Cardiac fibroblast (primary cell): Measurements from ENCODE around the gene PPARG.

Experiments
- DNase-seq, 2 donors: peaks; one replicate each; pipeline versions ENCODE4 v3.0.0 to v3.0.0-alpha.2; 2010; ENCODE audit warnings: low read depth in 2 of 2
- H3K4me3 ChIP-seq, 2 donors: replicated peaks in 1 of 2; 1 replicate in 1 of 2; 2 replicates in 1 of 2; pipeline ENCODE4 v1.5.1; 2011; ENCODE audit warnings: low read depth in 2 of 2, low read length in 2 of 2, mild to moderate bottlenecking in 2 of 2, moderate library complexity in 1 of 2
- TF ChIP-seq, protein P1 (sequence below): IDR thresholded peaks from one replicate; pipeline ENCODE4 v1.5.1; 2011; ENCODE audit warnings: low read depth, mild to moderate bottlenecking, low read length, inconsistent platforms

PPARG gene

DNA sequence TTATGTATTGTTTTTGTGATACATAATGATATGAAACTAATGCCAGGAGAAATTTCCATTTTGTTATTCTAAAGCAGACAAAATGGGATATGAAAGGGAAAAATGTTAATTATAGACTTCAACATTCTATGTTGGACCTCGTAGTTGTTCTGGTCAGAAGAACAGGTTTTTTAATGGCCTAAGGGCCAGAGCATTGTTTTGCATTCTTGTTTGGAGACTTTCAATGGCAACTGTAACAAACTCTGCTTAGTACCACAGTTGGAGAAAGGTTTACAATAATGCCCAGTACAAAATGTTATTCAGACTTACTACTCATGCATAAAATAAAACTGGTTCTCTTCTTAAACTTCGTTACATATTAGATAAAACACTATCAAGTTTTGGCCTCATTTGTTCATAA is 12.2 kb downstream of the PPARG start:
- TF ChIP-seq, protein P1, sequence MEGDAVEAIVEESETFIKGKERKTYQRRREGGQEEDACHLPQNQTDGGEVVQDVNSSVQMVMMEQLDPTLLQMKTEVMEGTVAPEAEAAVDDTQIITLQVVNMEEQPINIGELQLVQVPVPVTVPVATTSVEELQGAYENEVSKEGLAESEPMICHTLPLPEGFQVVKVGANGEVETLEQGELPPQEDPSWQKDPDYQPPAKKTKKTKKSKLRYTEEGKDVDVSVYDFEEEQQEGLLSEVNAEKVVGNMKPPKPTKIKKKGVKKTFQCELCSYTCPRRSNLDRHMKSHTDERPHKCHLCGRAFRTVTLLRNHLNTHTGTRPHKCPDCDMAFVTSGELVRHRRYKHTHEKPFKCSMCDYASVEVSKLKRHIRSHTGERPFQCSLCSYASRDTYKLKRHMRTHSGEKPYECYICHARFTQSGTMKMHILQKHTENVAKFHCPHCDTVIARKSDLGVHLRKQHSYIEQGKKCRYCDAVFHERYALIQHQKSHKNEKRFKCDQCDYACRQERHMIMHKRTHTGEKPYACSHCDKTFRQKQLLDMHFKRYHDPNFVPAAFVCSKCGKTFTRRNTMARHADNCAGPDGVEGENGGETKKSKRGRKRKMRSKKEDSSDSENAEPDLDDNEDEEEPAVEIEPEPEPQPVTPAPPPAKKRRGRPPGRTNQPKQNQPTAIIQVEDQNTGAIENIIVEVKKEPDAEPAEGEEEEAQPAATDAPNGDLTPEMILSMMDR = no peak
- no peak for DNase-seq
- no peak overlapping the region for H3K4me3 ChIP-seq

DNA sequence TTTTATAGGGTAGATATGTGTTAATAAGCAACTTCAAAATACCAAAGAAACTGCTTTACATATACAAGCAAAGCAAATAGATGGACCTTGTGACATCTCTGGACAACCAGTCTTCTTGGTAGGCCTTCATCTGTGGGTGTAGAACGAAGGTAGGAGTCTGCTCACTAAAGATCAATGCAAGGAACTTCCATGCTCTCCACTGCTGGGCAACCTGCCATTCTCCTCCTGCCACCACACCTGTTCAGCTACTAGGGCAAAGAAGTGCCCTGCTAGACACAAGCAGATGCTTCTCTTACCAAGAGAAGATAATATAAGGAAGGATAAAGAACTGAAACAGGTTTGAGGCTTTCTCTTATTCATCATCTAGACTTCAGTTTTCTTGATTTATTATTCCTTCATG is 12.6 kb downstream of the PPARG start:
- DNase-seq = no peak
- TF ChIP-seq, protein P1 = no peak
- H3K4me3 ChIP-seq = no peak overlapping the region

DNA sequence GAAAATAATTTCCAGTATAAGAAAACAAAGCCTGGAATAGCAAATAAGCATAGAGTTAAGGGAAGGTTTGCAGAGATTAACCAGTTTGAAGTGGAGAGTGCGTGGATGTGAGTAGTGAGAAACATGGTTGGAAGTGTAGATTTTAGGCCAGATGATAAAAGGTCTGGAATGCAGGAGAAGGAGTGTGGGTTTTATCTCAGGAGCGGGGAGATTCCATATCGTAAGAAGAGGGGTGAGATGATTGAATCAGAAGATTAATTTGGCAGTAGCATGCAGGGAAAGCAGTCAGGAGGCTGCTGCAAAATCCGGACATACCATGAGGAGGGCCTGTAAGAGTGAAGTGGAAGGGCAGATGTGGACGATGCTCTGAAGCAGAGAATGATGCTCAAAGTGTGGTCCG is 13.7 kb downstream of the PPARG start:
- TF ChIP-seq, protein P1 = no peak
- no peak for DNase-seq
- H3K4me3 ChIP-seq = no peak overlapping the region

DNA sequence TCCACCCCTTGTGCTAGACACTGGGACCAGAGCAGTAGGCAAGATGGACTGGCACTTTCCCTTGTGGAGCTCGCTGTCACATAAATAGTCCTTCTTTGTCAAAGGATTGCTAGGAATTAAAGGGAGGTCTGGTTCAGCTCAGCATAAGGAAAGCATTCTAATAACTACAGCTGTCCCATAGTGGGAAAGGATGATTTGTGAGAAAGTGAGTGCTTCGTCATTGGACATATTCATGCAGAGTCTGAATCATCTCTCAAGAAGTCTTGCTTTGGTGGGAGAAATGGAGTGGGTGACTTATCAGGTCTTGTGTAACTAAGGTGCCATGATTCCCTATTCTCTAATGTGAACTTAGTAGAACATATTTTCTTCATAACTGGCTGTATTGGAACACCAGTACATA is 14.7 kb downstream of the PPARG start:
- DNase-seq = peak; percentile 81 to 98
- TF ChIP-seq, protein P1 = no peak
- H3K4me3 ChIP-seq = no peak overlapping the region

DNA sequence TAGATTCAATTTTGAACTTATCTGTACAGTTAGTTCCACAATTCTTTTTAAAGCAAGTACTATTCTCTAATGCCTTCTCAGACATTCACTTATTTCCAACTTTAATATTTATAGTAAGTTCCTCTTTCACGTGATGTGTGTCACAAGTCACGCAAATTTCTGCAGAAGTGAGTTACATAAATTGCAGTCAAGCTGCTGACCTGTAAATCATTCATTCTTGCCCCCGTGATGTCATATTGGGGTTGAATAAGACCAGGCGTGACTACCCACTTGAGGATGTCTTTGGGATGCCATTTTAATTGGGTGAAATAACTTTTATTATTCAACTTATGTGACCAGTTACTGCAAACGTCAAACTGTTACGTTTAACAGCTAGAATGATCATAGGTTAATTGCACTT is 15.1 kb downstream of the PPARG start:
- no peak overlapping the region for H3K4me3 ChIP-seq
- DNase-seq = no peak
- TF ChIP-seq, protein P1 = no peak

DNA sequence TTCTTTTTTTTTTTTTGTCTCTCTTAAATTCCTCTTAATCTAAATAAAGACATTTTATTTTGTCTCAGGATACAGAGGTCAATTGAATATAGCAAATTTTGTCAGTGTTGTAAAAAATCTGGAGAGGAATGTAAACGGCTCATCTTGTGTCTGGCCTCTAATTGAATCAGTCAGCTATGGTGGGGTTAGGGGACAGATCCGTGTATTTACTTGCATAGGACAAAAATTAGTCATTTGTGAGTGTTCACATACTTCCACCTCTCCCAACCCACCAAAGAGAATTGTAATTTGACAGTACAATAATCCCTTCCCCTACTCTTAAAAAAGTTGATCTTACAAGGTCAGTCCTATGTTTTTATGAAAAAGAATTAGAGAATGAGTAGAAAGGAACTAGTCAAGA is 18.3 kb downstream of the PPARG start:
- TF ChIP-seq, protein P1 = no peak
- DNase-seq = peak in 1 of 2 donors; percentile 42
- no peak overlapping the region for H3K4me3 ChIP-seq

DNA sequence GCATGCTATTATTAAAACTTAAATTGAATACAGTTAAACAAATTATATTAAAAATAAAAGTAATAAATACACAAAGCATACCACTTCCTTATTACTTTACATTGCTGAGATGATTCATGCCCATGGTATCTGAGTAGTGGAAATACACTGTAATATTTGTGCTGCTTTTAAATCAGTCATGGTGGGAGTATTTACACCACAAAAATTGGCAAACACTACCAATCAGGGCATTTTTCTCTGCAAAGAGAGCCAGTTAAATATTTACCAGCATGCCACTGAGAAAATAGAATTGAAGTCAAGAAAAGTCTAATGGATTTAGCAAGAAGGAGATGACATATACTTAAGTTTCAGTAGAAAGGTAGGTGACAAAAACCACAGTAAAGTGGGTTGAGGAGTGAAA is 19.6 kb downstream of the PPARG start:
- DNase-seq = peak; percentile 82 to 95
- no peak overlapping the region for H3K4me3 ChIP-seq
- TF ChIP-seq, protein P1 = no peak
